Raji (cell line): ENCODE data around the gene EMX1.

ENCODE experiments used
- POLR2A ChIP-seq: IDR thresholded peaks from 2 replicates; pipeline ENCODE4 v1.6.1; 2011; ENCODE audit warnings: low read depth, low read length, control low read depth; ENCODE audit not compliant: insufficient read depth

The EMX1 gene

DNA sequence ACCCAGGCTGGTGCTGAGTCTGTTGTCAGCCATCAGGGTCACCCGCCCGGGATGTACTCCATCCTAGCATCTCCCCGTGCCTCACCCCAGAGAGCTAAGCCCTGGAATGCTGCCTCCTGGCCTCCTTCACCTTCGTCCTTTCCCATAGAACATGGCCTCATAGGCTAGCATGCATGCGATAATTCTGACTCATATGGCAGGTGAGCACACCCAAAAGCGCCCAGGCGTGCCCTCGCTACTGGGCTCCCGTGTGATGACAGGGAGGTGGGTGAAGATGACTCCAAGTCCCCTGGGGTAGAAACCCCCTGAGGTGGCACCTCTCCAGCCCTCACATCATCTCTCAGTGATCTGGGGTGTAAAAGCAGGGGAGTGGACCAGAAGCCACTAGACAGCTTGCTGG is 22.8 kb upstream of the EMX1 start:
- TF ChIP-seq POLR2A = no peak

DNA sequence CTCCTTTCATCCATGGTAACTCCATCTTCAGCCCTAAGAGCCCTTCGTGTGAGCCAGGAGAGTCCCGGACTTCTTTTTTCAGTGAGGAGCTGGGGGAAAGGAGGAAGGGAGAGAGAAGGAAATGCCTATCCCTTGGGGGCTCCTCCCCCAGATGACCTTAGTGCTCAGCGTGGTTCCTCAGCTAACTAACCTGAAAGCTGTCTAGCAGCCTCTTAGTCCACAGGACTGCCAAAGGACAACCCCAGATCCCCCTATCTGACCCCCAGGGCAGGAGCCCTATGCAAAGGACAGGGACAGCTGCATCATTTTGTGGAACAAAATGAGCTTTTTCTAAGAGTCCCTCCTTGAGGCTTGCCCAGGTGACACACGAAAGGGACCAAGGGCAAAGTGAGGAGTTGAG is 22.2 kb upstream of the EMX1 start:
- no peak for TF ChIP-seq POLR2A

DNA sequence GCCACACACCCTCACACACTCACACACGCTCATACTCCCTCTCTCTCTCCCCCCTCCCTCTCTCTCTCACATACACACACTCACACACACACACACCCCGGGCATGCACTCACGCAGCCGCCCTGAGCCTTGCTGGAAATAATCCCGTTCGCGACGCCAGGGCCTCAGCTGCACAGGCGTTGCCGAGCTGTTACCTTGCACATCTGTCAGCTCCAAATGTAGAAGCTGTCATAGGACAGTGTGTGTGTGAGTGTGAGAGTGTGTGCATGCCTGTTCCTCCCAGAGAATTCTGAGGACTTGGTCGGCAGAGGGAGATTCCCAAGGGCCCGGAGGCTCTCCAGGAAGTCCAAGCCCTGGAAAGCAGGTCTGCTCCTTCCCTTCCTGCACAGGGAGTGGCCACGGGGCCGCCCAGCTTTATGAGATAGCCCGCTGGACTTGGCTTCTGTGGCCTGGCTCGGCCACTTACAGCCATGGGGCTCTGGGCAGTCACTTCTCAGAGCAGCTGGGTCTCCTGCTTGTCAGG is 21.5 kb upstream of the EMX1 start:
- no peak for TF ChIP-seq POLR2A

DNA sequence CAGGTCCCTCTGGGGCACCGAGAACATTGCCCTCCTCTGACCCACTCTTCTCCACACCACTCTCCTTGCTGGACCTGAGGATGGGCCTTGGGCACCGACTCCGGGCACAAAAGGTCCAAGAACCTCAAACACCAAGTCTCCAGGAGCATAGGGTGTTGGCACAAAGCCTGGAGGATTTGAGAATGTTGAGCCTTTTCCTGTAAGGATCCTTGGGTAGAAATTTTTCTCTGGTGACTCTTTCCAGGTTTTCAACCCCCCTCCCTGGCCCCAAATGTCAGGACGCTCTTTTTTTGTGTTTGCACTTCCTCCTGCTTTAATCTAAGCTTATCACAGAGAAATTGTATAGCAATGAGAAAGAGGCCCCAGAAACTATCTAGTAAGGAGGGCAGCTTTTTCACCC is 20.9 kb upstream of the EMX1 start:
- no peak for TF ChIP-seq POLR2A

DNA sequence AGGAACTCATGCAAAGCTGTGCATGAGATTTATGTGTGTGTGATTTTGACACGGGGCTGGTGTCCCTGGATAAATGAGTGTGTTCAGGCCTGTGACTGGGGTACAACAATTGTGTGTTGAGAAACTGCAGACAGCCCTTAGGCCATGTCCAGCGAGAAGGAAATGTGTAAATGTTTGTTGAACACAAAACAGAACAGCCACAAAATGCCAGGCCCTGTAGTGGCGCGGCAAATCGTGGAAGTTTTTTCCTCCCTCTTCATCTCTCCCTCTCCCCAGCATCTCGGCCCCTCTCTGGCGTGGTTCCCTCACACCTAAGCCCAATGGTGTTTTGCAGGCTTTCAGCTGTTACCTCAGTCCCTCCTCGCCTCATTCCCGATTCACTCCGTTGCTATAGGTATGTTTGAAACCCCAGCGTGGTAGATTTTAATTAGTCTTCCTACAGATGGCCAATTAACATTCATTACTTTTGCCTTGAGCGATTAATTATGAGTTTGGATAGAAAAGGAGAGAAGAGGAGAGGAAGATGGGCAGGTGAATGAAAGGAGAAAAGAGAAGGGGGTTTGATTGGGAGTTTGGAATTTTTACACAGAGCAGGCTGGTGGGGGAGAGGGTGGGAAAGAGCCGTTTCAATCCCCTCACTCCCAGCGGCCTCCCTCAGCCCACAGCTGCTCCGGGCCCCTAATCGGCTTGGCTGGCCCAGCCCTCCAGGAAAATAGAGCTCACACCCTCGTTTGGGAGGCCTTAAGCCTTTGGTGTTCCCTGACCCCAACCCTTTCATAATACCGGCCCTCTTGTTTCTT is 19.3 kb upstream of the EMX1 start:
- TF ChIP-seq POLR2A = no peak

DNA sequence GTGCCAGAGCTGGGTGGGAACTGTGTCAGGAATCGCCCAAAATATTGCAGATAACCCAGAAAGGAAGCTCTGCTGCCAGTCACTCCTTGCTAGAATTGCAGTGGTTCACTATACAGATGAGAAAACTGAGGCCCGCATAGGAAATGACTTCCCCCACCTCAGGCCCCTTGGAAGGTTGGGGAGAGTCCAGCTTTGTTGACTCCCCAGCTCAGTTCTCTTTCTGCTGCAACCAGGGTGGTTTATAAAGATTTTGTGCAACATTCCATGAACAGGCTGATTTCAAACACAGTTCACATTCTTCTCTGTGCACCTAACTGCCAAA is 18.8 kb upstream of the EMX1 start:
- TF ChIP-seq POLR2A = no peak

DNA sequence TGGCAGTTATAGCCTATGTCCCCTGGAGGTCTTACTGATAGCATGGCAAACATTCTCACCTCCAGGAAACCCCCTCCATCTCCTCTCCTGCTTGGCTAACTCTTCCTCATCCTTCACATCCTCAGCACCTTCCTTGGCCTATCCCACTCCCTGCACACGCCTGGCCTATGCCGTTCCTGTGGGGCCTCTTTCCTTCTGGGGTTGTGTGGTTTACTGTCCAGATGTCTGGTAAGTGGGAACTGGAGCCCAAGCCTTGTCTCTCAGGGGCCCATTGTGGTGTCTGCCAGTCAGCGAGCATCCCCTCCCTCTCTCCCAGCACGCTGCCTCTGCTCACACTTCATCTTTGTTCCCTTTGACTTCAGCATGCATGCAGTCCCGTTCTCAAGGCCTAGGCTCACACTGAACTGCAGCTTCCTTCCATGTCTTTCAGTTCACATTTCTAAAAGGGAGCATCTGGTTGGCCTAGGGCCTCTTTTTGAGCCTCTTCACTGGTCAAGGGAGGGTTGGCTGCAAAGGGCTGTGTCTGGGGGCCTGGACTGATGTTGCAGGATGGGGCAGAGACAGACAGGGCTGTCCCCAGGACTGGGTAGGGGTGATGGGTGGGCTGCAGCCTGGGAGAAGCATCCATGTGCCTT is 17.0 kb upstream of the EMX1 start:
- TF ChIP-seq POLR2A = no peak

DNA sequence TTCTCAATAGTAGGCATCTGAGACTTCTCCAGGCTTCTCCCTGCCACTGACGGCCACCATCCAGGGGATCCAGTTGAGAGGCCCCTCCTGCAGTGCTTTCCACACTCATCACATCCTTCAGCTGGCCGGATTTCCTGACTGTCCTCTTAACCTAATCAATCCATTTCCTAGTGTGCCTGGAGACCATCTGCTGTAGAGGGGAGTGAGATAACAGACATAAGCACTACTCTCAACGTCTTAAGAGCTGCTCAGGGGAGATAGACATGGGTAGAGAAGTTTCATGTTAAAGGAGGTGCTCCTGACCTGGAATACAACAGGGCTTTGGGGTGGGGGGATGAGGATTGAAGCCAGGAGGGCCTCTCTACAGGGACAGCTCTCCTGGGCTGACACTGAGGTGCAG is 15.9 kb upstream of the EMX1 start:
- TF ChIP-seq POLR2A = no peak

DNA sequence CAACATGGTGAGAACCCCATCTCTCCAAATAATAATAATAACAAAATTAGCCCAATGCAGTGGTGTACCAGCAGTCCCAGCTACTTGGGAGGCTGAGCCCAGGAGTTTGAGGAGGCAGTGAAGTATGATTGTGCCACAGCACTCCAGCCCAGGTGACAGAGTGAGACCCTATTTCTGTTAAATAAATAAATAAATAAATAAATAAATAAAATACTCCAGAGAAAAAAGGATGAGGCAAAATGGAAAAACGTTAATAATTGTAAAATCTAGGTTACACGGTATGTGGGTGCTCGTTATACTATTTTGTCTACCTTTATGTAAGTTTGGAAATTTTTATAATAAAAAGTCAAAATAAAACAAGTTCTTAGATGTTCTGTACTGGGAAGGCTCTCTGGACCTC is 8.6 kb upstream of the EMX1 start:
- TF ChIP-seq POLR2A = no peak

DNA sequence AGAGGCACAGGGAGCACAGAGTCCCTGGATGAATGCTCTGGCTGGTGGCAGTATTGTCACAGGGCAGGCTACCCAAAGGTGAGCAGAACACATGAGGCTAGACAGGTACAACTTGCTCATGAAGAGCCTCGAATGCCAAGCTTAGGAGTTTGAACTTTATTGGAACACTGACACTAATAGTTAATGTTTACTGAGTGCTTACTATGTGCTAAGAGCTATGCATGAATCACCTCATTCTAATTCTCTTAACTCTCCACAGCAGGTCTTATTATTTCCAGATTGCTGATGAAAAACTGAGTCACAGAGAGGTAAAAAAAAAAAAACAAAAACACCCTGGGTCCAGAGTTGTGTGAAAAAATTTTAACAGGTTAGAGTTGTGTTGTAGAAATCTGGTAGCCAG is 6.1 kb upstream of the EMX1 start:
- TF ChIP-seq POLR2A = no peak

DNA sequence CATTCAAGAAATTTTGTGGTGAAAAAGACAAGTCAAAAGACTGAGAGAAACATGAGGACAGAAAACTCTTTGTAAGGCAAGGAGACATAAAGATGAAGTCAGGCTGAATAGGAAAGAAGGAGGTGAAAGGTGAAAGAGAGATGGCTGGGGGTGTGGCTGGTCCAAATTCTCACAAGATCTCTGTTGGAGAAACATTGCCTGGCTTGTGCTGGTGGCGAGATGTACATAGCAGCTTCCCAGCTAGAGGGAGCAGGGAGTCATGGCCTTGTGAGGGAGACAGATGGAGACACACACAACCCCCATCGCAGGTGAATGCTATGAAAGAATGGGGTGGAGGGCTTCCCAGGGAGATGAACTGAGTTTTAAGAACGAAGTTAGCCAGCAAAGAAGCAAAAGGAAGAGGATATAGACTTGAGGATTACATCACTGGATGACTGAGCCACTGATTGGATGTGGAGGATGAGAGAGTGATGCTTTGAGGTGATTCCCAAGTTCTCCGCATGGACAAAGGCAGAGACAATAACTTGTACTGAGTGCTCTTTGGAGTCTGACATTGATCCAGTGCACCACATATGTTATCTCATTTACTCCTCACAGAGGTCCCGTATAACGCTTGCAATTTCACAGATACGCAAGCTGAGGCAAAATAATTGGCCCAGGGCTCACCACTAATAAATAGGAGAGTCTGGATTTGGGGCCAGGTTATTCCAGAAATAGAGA is 3.7 kb upstream of the EMX1 start:
- no peak for TF ChIP-seq POLR2A

DNA sequence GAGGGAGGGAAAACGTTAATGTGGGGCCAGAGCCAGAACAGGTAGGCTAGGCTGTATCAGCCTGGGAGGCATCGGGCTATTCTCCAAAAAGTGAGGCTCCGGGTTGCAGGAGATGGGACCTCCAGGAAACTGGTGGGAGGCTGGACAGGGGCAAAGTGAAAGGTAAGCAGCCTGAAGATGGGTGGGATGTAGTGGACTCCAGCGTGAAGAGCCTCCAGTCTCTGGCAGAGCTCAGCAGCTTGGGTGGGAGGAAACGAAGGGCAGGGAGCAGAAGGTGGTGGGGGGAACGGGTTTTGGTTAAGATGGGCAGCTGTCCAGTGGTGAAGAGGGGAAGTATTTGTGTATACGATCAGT is 3.1 kb upstream of the EMX1 start:
- TF ChIP-seq POLR2A = no peak

DNA sequence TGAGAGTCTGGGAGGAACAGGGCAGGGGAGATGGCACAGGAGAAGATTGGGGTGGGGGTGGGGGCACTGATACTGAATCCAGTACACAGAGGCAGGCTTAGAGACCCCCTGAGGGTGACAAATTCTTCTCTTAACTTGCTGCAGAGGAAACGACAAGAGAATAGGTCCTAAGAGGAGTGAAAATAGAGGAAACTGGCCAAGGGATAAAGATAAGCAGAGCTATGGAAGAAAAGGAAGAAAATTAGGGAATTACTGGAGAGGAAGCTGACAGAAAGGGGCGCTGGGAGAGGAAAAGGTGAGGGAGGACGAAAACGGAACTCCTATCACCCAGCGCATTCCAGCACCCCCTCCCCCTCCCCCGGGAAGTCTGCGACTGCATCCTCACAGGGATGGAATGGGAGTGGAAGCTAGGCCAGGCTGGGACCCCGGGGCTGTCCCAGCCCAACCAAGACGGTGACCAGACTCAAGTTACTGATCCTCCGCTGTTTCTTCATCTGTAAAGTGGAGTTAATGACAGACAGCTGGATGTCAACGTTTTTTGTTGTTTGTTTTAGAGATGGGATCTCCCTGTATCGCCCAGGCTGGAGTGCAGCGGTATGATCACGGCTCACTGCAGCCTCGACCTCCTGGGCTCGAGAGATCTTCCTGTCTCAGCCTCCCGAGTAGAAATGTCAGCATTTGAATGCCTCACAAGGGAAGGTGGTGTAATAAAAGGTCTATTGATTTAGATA is 2.6 kb upstream of the EMX1 start:
- TF ChIP-seq POLR2A = no peak

DNA sequence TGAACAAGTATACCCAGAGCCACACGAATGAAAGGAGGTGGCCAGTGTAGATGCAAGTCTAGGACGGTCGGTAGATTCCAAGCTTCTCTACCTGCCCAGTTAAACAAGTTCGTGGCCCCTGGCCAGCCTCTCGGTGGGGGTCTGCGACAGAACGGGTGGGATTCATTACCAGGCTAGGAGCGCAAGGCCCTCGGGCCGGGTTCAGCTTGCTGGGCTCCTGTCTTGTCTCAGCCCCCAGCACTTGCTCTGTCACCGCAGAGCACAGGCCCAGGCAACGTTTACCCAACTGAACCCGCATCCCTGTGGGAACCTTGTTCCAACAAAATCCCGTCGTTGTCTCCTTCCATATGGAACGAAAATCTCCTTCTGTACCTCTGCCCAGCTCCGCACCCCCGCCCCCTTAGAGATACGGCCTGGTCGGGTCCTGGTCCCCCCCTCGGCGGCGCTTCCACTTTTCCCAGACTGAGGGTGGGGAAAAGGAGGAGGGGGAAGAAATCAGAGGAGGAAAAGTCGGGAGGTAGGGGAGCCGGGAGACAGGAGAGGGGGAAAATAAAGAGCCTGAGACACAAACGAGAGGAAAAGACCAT is 1.9 kb upstream of the EMX1 start:
- TF ChIP-seq POLR2A = no peak
